NCI-H2029 (cell line): ENCODE data around the gene KLC1.
"Not testable (repeated sequence)": the region's sequence is repeated elsewhere in the genome, so short reads cannot be mapped to it uniquely, and the experiment has no call there.

Experiments used
- DNase-seq: peaks from one replicate; lab custom pipeline; 2025; lab: John Stamatoyannopoulos, UW

Gene KLC1

DNA sequence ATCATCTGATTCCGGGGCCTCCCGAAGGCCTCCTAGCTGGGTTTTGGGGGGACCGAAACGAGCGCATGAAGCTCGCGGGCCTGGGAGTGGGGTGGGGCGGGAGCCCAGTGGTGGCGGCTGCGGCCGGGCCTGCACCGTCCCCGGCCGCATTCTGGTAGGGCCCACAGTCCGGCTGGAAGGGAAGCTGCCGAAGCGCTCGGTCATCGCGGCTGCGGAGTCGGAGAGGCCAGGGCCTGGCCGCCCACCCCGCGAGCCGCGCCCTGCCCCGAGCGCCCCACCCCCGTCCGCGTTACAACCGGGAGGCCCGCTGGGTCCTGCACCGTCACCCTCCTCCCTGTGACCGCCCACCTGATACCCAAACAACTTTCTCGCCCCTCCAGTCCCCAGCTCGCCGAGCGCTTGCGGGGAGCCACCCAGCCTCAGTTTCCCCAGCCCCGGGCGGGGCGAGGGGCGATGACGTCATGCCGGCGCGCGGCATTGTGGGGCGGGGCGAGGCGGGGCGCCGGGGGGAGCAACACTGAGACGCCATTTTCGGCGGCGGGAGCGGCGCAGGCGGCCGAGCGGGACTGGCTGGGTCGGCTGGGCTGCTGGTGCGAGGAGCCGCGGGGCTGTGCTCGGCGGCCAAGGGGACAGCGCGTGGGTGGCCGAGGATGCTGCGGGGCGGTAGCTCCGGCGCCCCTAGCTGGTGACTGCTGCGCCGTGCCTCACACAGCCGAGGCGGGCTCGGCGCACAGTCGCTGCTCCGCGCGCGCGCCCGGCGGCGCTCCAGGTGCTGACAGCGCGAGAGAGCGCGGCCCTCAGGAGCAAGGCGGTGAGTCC, at the start of gene KLC1:
Gene KLC1, plus strand, starts transcription at position 528 of the 819 bp plus-strand sequence. CDS start 25,354 bp downstream, outside the sequence.
- no peak for DNase-seq

DNA sequence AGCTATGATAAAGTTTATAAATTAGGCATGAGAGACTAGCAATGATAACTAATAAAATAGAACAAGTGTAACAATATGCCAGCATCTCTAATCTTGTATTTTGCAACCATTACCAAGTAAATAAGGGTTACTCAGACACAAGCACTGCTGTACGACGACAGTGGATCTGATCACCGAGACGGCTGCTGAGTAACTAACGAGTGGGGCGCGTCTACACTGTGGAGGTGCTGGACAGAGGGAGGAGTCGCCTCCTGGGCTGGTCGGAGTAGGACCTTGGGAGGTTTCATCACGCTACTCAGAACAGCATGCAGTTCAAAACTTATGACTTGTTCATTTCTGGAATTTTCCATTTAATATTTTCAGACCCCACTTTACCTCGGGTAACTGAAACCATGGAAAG, 47.8 kb upstream of the KLC1 start:
- DNase-seq = no peak

DNA sequence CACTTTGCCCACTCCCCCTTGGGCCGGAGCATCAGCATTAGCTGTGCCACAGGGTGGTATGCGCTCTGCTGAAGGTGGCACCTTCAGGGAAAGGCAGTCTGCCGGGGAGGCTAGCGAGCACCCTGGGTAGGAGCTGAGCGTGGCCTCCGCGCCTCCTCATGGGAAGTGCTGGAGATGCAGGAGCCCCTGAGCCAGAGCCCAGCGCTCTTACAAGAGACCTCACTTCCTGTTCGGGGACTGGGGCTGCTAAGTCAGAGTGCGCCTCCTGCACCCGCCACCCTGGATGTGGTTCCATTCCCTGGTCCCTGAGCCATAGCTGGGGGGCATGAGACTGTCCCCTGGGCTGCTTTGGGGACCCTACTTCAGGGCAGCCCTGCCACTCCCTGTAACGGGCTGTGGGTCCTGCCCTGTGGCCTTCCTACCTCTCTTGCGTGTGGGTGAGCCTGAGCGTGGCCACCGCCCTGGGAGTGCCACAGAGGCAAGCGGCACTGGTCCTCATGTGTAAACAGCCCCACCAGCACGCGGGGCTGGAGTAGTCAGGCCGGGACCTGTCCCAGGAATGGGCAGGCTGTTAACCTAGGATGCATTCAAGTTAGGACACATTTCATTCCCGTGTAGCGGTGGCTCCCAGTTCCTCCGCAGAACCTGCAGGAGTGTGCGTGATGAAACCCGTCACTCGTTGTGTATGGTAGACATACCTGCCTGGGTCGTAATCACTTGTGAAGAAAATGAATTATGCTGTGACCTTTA, 46.9 kb upstream of the KLC1 start:
- DNase-seq = no peak

GRCh38 chr14:103584326-103584915, 44.6 kb upstream of the KLC1 start:
- no peak for DNase-seq

GRCh38 chr14:103593577-103593976, 35.4 kb upstream of the KLC1 start:
- DNase-seq = no peak

DNA sequence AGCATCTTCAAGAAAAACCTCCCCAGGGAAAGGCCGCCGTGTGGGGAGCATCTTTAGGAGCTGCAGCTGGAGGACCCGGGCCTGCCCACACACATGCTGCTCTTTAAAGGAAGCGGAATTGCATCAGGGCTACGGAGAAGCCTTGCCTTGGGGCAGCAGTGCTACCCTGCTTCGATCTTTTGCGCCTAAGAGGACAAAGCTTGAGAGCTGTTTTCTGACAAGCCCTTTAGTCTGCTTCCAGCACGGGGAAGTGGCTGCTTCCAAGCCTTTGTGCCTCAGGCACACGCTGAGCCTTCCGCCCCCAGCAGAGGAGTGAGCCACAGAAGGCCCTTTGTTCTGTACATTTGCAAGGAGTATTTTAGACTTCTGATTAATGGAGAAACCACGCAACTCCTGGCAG, 34.7 kb upstream of the KLC1 start:
- no peak for DNase-seq

GRCh38 chr14:103597623-103598377, 31.2 kb upstream of the KLC1 start:
- no peak for DNase-seq

- DNase-seq = no peak
These were observed 28.5 kb upstream of the KLC1 start for GRCh38 chr14:103600503-103600902.

- DNase-seq = no peak
These were observed 24.4 kb upstream of the KLC1 start for GRCh38 chr14:103604620-103605019.

DNA sequence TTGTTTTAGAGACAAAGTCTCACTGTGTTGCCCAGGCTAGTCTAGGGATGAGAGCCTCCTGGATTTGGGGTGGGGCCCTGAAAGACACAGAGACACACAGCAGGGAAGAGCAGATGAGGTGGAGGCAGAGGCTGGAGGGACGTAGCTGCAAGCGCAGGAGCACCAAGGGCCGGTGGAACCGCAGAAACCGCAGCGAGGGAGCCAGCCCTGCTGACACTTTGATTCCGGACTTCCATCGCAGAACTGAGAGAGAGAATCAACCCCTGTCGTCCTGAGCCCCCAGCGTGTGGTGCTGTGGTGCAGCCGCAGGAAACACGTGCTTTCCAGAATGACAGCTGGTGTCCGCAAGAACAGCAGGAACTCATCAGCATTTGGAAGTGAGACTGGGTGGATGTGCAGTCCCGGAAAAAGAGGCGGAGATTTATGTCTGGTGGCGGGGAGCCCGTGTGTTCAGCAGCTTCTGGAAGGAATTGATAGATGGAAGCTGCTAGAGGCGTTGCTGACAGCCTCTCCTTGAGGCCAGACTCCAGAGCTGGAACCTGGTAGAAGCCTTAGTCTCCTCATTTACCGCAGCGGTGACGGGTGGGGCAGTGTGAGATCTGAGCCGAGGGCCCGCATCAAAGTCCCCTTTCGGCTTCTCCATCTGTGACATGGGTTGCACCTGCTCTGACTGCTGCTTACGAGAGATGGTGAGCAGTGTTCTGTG, 21.9 kb upstream of the KLC1 start:
- no peak for DNase-seq

- no peak for DNase-seq
These were observed 21.2 kb upstream of the KLC1 start for GRCh38 chr14:103607822-103608221.

DNA sequence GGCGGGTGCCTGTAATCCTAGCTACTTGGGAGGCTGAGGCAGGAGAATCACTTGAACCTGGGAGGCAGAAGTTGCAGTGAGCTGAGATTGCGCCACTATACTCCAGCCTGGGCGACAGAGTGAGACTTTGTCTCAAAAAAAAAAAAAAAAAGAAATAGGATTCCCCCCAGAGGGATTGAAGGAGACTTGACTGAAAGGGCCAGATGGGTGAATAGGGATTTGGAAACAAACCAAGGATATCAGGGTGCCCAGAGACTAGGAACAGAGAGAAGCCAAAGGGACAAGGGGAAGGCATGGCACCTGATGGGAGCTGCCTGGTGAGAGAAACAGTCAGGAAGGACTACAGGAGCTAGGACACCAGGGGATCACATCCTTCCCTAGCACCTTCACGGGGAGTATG, 19.9 kb upstream of the KLC1 start:
- DNase-seq = not testable (repeated sequence)

- DNase-seq = no peak
These were observed 17.8 kb upstream of the KLC1 start for GRCh38 chr14:103611215-103611614.

DNA sequence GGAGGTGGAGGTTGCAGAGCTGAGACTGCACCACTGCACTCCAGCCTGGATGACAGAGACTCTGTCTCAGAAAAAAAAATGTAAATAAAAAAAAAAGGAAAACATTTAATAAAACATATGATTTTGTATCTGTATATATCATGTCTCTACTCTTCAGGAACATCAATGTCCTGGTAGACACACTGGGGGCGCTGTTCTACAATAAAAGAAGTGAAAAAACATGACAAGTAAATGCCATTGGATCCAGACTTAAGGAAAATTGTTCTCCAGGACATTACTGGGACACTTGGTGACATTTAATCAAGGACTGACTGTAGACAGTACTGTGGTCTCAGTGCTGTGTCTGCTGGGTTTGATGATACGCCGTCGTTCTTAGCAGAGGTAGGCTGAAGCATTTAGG, 15.5 kb upstream of the KLC1 start:
- DNase-seq = no peak

DNA sequence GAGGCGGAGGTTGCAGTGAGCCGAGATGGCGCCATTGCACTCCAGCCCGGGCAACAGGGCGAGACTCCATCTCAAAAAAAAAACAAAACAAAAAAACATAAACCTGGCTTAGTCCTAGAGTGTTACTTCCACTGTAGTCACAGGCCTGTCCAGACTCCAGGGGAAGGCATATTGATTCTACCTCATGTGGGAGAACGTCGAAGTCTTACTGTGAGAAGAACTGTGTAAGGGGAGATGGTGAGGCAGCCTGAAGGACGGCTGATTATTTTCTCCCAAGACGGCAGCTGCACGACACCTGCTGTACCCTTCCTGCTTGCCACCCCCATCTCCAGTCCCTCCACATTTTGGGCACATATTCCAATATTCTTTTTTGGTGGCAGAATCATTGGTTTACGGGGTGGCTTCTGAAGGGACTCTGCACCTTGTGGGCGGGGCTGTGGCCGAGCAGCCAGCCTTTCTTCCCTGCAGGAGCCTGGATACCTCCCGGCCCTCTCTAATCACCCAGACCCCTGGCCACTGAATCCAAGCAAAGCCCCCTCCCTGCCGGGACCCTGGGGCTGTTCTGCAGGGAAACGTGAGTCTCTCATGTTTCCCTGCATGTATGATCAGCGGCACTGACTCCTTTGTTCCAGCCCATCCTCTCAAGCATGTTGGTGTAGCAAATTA, 12.2 kb upstream of the KLC1 start:
- no peak for DNase-seq

GRCh38 chr14:103619057-103619456, 10.0 kb upstream of the KLC1 start:
- no peak for DNase-seq

- DNase-seq = no peak
These were observed 7.2 kb upstream of the KLC1 start for GRCh38 chr14:103621860-103622259.

GRCh38 chr14:103623308-103623707, 5.7 kb upstream of the KLC1 start:
- DNase-seq = no peak

DNA sequence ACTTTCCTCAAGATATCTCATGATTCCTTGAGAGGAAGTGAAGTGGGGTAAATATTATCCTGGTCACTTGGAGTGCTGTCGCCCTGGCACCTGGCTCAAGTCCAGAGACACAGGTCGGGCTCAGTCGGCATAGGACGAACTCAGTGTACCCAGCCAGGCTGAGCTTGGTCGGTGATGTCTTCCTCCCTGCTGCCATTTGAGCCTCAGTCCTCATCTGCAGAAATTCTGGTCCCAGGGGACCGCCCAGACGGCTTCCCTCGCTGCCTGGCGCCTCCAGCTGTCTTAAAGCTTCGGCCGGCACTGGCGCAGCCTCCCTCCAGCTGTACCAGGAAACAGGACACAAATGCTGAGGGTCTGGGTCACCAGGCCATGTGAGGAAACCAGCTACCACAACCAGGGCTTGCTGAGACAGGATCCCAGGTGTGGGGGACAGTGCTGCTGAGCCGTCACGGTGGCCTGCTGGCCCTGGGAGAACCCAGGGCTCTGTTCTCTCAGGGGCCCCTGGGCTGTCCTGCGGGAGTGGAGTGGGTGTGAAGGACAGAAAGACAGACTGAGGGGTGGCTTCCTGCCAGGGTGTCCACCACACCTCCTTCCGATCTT, 5.0 kb upstream of the KLC1 start:
- DNase-seq = no peak

GRCh38 chr14:103624860-103625259, 4.2 kb upstream of the KLC1 start:
- no peak for DNase-seq
